HepG2 (cell line): ENCODE measurements around the gene GATAD2B. TPM values are rescaled to one million over a fixed set of nuclear protein-coding genes. Genes with fewer than 3 reads are reported as not detected.

Experiments
- ATAC-seq: fragments of 200-7000 bp; cut with Tn5 transposase; 3 replicates; pipeline ENCODE4 v1.9.1; 2020; ENCODE audit warnings: mild to moderate bottlenecking, moderate library complexity
- BruUV-seq: library from RNA; stranded (reverse); fragments of 400-500 nt; replicated peaks from 2 replicates; lab custom pipeline; 2021; lab: Mats Ljungman, UMichigan
- CTCF ChIA-PET: fragments of 300-600 bp; formaldehyde crosslinking; extraction: SDS; loops from one replicate; lab custom pipeline; 2021; ENCODE audit warnings: low total read pairs, inconsistent platforms, low intra/inter-chr PET ratio; lab: Yijun Ruan, JAX
- POLR2A ChIA-PET: fragments of 350-600 bp; sonication (Branson Sonifier 250); formaldehyde crosslinking; loops from one replicate; lab custom pipeline; 2020; ENCODE audit warnings: antibody characterized with exemption, inconsistent platforms; lab: Yijun Ruan, JAX
- DNase-seq: peaks from one replicate; pipeline ENCODE4 v3.0.0-alpha.2; 2015; ENCODE audit warnings: low spot score
- FAIRE-seq: peaks from 3 replicates; lab custom pipeline; 2011; peaks lifted over from hg19 to GRCh38; lab: Jason Lieb, UNC
- H2AFZ ChIP-seq: one replicate; pipeline ENCODE4 v1.6.1; 2011; ENCODE audit warnings: low read length, inconsistent platforms
- H3K27ac ChIP-seq: fragments of 300-600 bp; 3 replicates; pipeline ENCODE4 v1.8.0; 2011; ENCODE audit warnings: mixed run types, mild to moderate bottlenecking, mixed read lengths, low read length, inconsistent platforms; ENCODE audit not compliant: insufficient read depth; ENCODE audit errors: extremely low read length
- H3K27me3 ChIP-seq, 2 experiments: fragments of 200-600 bp in 1 of 2; 2 replicates in 1 of 2; 3 replicates in 1 of 2; pipeline versions ENCODE4 v1.6.0 to v1.8.0; 2011; ENCODE audit warnings: low read length in 2 of 2, mild to moderate bottlenecking in 2 of 2, moderate library complexity in 2 of 2, inconsistent platforms in 1 of 2; ENCODE audit not compliant: insufficient read depth in 2 of 2, control insufficient read depth in 1 of 2
- H3K36me3 ChIP-seq, 2 experiments: fragments of 200-600 bp in 1 of 2; replicated peaks in 1 of 2; 2 replicates in 1 of 2; 3 replicates in 1 of 2; pipeline versions ENCODE4 v1.5.1 to v1.8.0; 2011; ENCODE audit warnings: low read length in 2 of 2, inconsistent platforms in 1 of 2; ENCODE audit not compliant: insufficient read depth in 2 of 2, control insufficient read depth in 1 of 2
- H3K4me1 ChIP-seq: 2 replicates; pipeline ENCODE4 v1.5.1; 2012; ENCODE audit warnings: low read length, inconsistent platforms; ENCODE audit not compliant: insufficient read depth
- H3K4me2 ChIP-seq: 2 replicates; pipeline ENCODE4 v1.6.0; 2011; ENCODE audit warnings: low read depth, low read length, inconsistent platforms
- H3K4me3 ChIP-seq, 3 experiments: fragments of 200-600 bp in 1 of 3; sonication (generic), shearing (Covaris generic) in 1 of 3; replicated peaks in 1 of 3; 2 replicates each; pipeline ENCODE4 v1.5.1; 2011 to 2016; ENCODE audit warnings: low read length in 3 of 3, inconsistent platforms in 2 of 3, low read depth in 2 of 3, mild to moderate bottlenecking in 2 of 3, control low read depth in 1 of 3, mixed read lengths in 1 of 3; ENCODE audit not compliant: insufficient read depth in 1 of 3
- H3K79me2 ChIP-seq: one replicate; pipeline ENCODE4 v1.6.1; 2011; ENCODE audit warnings: low read length, inconsistent platforms; ENCODE audit not compliant: insufficient read depth
- H3K9ac ChIP-seq: 2 replicates; pipeline ENCODE4 v1.6.0; 2011; ENCODE audit warnings: mild to moderate bottlenecking, low read depth, low read length, inconsistent platforms; ENCODE audit not compliant: insufficient read depth
- H3K9me3 ChIP-seq: 2 replicates; pipeline ENCODE4 v1.5.1; 2012; ENCODE audit warnings: mild to moderate bottlenecking, low read length
- H4K20me1 ChIP-seq: 2 replicates; pipeline ENCODE4 v1.6.0; 2011; ENCODE audit warnings: inconsistent platforms, mild to moderate bottlenecking, low read length, moderate library complexity; ENCODE audit not compliant: insufficient read depth
- POGK ChIP-seq: sonication (generic); formaldehyde crosslinking; conservative IDR thresholded peaks from 2 replicates; pipeline ENCODE4 v1.8.0; 2022; ENCODE audit warnings: mild to moderate bottlenecking, moderate library complexity, missing genetic modification reagents
- RAD51 ChIP-seq: fragments of 450-650 bp; IDR thresholded peaks from 2 replicates; pipeline ENCODE4 v1.6.1; 2016; ENCODE audit warnings: borderline replicate concordance
- SRY ChIP-seq: sonication (generic); formaldehyde crosslinking; IDR thresholded peaks from 2 replicates; pipeline ENCODE4 v1.8.0; 2022; ENCODE audit warnings: mild to moderate bottlenecking, missing genetic modification reagents
- ZMYM4 ChIP-seq: sonication (generic); formaldehyde crosslinking; IDR thresholded peaks from 2 replicates; pipeline ENCODE4 v1.8.1; 2023; ENCODE audit warnings: mild to moderate bottlenecking, missing genetic modification reagents
- ZNF101 ChIP-seq: sonication (generic); formaldehyde crosslinking; IDR thresholded peaks from 2 replicates; pipeline ENCODE4 v1.4.0; 2020; ENCODE audit warnings: mild to moderate bottlenecking, low read depth, missing genetic modification reagents, borderline replicate concordance
- ZNF205 ChIP-seq: IDR thresholded peaks from 2 replicates; pipeline ENCODE4 v1.6.1; 2018; ENCODE audit warnings: missing biosample characterization, missing genetic modification reagents
- ZNF280D ChIP-seq: sonication (generic); formaldehyde crosslinking; IDR thresholded peaks from 2 replicates; pipeline ENCODE4 v1.5.1; 2020; ENCODE audit warnings: mild to moderate bottlenecking, missing genetic modification reagents
- ZSCAN9 ChIP-seq: IDR thresholded peaks from 2 replicates; pipeline ENCODE4 v1.6.1; 2016; ENCODE audit warnings: borderline replicate concordance
- WGBS: methylation state at CpG from one replicate; pipeline ENCODE4 v1.1.6; 2017; ENCODE audit warnings: low lambda C conversion rate; 5-methylcytosine and 5-hydroxymethylcytosine counted together
- in situ Hi-C: cut with HindIII; loops from 2 replicates; pipeline ENCODE4 v1.10.0; 2017; ENCODE audit warnings: low pct_unique_long_range_greater_than_20kb; ENCODE audit not compliant: extremely low pct_ligation_motif_present
- intact Hi-C: fragments of 100-400 bp; cut with micrococcal nuclease; formaldehyde crosslinking; loops from one replicate; pipeline ENCODE4 v1.10.0; 2022; ENCODE audit not compliant: unreplicated experiment
- polyA plus RNA-seq, 8 experiments: library from polyadenylated mRNA; depleted of rRNA in 3 of 8; stranded (reverse) in 7 of 8; unstranded in 1 of 8; fragments of >200 nt; fragmentation: Illumina TruSeq in 4 of 8; extraction: Trizol in 4 of 8; gene quantifications; 2 replicates each; pipeline versions ENCODE4 v1.2.1 to v1.2.3, GENCODE V29; 2011 to 2016; ENCODE audit warnings: low read depth in 4 of 8, missing spikeins in 1 of 8, mixed read lengths in 1 of 8; ENCODE audit not compliant: insufficient read depth in 1 of 8
- total RNA-seq, 5 experiments: library from RNA; depleted of rRNA; stranded (reverse); fragments of >200 nt; fragmentation: Illumina TruSeq; extraction: Trizol; gene quantifications; 2 replicates each; pipeline ENCODE4 v1.2.3, GENCODE V29; 2016; ENCODE audit warnings: low read depth in 1 of 5
- TF ChIP-seq, protein P1 (sequence below): sonication (generic); formaldehyde crosslinking; conservative IDR thresholded peaks from 2 replicates; pipeline ENCODE4 v1.5.0; 2020; ENCODE audit warnings: missing genetic modification reagents

GATAD2B gene
- total and polyA plus RNA-seq, 2 of the 13 experiments (the other 11 are each of a cell fraction or from before 2014, with no cell fraction given) = 3.2 to 5.2 TPM

DNA sequence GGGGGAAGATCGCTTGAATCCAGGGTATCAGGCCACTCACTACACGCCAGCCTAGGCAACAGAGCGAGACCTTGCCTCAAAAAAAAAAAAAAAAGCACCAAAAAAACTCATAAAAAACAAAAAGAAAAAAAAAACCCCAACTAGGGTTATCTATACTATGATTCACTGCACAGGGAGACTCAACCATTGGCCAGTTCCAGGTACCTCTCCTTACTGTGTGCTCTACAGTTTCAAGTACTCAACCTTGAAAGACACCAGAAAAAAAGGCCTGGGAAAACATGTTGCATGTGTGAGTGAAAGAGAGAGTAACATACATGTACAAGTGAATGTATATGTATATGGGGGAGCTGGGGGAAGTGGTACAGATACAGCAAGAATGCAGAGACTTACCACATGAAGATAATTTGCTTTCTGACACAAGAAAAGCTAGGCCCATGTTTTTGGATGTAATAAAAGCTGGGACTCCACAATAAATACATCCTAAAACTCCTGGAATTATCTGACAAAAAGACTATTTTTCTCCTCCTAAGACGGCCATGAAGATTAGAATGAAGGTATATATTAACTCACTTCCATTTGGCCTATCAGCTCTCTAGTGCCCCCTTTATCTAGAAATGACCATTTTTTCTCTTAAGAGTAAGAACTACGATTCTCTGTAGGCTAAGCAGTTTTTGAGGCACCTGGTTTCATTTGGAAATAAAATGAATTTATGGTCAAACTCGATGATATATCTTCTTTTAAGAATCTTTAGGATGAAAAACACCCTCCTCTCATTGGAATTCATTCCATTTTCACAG lies 95.4 kb downstream of the GATAD2B start (continued):
- TF ChIP-seq POGK (CRISPR knock-in tag) (no peak), RAD51 (no peak)
- TF ChIP-seq, protein P1, sequence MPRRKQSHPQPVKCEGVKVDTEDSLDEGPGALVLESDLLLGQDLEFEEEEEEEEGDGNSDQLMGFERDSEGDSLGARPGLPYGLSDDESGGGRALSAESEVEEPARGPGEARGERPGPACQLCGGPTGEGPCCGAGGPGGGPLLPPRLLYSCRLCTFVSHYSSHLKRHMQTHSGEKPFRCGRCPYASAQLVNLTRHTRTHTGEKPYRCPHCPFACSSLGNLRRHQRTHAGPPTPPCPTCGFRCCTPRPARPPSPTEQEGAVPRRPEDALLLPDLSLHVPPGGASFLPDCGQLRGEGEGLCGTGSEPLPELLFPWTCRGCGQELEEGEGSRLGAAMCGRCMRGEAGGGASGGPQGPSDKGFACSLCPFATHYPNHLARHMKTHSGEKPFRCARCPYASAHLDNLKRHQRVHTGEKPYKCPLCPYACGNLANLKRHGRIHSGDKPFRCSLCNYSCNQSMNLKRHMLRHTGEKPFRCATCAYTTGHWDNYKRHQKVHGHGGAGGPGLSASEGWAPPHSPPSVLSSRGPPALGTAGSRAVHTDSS = no peak
- TF ChIP-seq, all 625 proteins: peak for 0

DNA sequence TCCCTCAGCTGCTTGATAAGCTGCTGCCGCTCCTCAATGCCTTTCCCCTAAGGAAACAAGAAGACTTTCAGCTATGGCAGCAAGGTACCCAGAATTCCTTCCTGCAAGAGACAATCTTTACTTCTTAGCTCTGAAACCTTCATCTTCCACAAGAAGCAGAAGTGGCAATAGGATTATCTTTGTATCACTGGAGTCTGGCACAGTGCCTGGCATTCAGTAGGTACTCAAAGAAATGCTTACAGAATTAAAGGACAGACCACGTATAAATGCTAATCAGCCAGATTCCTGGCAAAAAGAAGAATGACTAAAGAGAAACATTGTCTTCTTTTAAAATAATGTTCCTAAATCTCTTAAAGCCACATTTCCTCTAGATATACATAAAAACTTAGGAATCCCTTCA lies 103.9 kb downstream of the GATAD2B start:
- H3K4me3 ChIP-seq = no peak overlapping the region
- TF ChIP-seq ZNF280D (no peak), ZMYM4 (no peak), ZNF205 (no peak), ZNF101 (no peak), ZSCAN9 (CRISPR knock-in tag) (no peak), SRY (no peak)
- TF ChIP-seq, all 625 proteins: peak for 0
- ChIA-PET POLR2A (no interaction called here), CTCF (no interaction called here)
- Histone ChIP-seq H3K27ac (no peak overlapping the region), H3K79me2 (no peaks in the 10 kb centered on the region), H3K9me3 (no peaks in the 10 kb centered on the region), H3K36me3 (peaks cover 13 to 39% of the 10 kb centered on the region in 2 experiments), H3K4me2 (no peak overlapping the region), H4K20me1 (no peaks in the 10 kb centered on the region), H3K4me1 (no peaks in the 10 kb centered on the region), H3K27me3 (no peaks in the 10 kb centered on the region), H2AFZ (no peak overlapping the region), H3K9ac (no peak overlapping the region)
- DNase-seq = no peak
- BruUV-seq = no TSS peak
- intact Hi-C loops (no loop called here), in situ Hi-C loops (no loop called here)
- WGBS = 100% methylated on average over 2 of the region's 2 CpGs
- no peak for ATAC-seq
- no peak for FAIRE-seq
